Measurements from ENCODE around the gene CNGA4.
A peak's percentile ranks its signal among the peaks of the same experiment; 100 is the strongest.
"Not testable (repeated sequence)": the region's sequence is repeated elsewhere in the genome, so short reads cannot be mapped to it uniquely, and the experiment has no call there.

CNGA4 gene

DNA sequence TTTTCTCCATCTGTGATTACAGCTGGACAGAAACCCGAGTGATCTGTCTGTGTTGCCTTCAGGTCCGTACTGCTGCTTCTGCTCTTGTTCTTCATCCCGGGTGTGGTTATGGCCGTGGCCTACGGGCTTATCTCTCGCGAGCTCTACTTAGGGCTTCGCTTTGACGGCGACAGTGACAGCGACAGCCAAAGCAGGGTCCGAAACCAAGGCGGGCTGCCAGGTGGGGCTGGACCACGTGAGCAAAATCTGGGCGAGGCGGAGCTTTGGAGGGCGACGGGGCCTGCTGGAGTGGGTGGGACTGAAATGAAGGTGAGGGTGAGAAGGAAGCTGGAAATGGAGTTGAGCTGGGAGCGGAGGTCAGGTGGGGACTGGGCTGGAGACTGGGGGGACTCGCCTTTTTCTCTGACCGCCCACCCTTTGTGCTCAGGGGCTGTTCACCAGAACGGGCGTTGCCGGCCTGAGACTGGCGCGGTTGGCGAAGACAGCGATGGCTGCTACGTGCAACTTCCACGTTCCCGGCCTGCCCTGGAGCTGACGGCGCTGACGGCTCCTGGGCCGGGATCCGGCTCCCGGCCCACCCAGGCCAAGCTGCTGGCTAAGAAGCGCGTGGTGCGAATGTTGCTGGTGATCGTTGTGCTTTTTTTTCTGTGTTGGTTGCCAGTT, 31.8 kb downstream of the CNGA4 start:
- no peak for DNase-seq

DNA sequence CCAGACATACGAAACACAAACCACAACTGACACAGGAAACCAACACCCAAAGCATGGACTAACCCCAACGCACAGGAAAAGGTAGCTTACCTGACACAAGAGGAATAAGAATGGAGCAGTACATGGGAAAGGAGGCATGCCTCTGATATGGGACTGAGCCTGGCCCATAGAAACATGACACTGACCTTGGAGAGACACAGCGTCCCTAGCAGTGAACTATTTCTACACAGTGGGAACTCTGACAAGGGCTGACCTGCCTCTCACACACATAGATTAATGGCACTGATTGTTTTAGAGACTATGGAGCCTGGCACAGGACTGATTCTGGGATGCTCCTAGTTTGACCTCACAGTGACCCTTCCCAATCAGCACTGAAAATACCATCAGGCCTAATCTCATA, 32.7 kb downstream of the CNGA4 start:
- no peak for DNase-seq

DNA sequence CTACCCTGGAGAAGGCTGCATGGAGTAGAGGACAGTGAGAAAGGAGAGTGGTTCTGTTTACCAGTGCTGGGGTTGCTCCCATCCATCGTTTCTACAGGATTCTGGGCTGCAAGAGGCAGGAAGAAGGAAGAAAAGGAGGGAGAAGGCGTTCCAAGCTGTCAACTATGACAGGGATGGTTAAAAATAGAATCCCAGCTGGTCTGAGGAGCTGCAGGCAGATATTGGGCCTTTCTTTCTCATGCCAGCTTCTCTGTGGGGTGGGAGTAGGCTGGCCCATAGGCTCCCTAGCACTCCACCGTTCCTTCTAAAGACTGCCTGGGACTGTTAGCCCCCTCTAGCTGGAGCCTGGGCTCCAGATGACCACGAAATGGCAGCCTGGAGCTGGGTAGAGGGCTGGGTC, 34.3 kb downstream of the CNGA4 start:
- peak; percentile 59 to 76 for DNase-seq

DNA sequence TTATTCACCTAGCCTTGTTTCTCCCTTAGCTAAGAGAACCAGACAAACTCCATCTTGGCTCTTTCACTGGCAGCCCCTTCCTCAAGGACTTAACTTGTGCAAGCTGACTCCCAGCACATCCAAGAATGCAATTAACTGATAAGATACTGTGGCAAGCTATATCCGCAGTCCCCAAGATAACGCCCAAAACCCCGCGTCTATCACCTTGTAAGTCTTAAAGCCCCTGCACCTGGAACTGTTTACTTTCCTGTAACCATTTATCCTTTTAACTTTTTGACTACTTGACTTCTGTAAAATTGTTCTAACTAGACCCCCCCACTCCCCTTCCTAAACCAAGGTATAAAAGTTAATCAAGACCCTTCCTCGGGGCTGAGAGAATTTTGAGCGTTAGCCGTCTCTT, 41.9 kb downstream of the CNGA4 start:
- DNase-seq = not testable (repeated sequence)

DNA sequence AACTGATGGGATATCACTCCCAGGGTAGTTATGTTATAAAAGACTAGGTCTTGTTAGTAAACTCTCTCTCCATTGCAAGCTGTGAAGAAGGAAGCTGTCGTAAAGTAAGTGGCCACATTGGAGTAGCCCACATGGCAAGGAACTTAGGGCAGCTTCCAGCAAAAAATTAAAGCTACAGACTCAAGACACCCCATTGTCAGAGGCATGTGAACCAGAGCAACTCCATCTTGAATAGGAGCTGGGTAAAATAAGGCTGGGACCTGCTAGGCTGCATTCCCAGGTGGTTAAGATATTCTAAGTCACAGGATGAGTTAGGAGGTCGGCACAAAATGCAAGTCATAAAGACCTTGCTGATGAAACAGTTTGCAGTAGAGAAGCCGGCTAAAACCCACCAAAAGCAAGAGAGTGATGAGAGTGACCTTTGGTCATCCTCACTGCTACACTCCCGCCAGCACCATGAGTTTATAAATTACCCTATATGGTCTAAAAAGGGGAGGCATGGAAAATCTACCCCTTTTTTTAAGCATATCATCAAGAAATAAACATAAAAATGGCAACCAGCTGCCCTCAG, 44.6 kb downstream of the CNGA4 start:
- no peak for DNase-seq

DNA sequence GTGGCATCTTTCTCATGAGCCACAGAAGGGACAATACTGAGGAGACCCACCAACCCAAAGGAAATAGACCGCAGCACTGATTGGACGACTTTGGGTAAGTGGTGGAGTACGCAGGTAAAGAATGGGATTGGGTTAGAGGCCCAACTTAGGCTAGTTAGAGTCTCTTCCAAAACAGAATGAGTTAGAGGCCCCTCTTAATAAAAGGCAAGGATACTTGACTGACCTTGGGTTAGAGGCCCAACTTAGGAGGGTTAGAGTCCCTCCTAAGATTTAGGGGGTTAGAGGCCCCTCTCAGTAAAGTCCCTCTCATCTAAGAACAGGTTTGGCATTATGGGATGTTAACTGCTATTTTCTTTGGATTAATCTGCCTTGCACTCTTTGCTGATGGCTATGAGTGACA, 45.4 kb downstream of the CNGA4 start:
- DNase-seq = no peak

DNA sequence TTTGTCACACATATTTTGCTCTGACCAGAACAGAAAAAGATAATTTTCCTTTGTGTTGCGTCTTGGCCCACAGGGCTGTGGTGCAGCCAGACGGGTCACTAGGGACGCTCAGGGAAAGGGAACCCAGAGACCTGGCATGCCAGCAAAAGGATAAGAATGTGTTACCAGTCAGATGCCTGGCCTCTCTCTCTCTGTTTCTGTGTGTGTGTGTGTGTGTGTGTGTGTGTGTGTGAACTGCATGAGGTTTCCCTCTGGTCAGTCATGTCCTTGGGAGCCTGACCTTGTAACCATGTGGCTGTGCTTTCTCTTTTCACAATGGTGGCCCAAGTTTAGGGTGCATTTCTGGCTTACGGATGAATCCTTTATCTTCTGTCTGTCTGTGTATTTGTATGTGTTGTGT, 46.1 kb downstream of the CNGA4 start:
- DNase-seq = no peak

Measured in cerebellar nuclear complex (tissue), 1 donor.